ENCODE data around the gene GDF10.

GDF10 gene

DNA sequence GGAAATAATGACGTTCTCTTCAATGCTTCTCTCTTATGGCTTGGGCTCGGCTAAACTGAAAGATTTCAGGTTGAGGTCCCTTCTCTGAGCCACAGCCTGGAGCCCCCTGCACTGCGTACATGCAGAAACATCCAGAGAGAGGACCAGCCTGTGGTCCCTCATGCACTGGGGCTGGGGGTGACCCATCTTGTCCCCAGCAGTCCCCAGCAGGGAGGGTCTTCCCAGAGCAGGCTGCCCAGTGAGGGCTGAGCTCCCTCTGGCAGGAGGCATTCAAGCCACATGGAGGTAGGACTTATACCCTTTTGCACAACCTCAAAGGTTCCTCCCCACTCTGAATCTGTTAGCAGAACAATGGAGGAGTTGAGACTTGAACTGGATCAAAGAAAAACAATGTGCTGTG, 7.4 kb downstream of the GDF10 start:
- no peak for ATAC-seq

GRCh38 chr10:47308775-47309174, 8.8 kb downstream of the GDF10 start:
- no peak for TF ChIP-seq RARB (CRISPR knock-in tag; IDR thresholded peaks at IDR 0.05)
- TF ChIP-seq, protein P1, sequence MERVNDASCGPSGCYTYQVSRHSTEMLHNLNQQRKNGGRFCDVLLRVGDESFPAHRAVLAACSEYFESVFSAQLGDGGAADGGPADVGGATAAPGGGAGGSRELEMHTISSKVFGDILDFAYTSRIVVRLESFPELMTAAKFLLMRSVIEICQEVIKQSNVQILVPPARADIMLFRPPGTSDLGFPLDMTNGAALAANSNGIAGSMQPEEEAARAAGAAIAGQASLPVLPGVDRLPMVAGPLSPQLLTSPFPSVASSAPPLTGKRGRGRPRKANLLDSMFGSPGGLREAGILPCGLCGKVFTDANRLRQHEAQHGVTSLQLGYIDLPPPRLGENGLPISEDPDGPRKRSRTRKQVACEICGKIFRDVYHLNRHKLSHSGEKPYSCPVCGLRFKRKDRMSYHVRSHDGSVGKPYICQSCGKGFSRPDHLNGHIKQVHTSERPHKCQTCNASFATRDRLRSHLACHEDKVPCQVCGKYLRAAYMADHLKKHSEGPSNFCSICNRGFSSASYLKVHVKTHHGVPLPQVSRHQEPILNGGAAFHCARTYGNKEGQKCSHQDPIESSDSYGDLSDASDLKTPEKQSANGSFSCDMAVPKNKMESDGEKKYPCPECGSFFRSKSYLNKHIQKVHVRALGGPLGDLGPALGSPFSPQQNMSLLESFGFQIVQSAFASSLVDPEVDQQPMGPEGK (CRISPR knock-in tag; IDR thresholded peaks at IDR 0.05; ENCODE audit: borderline replicate concordance), result no peak
- no peak for TF ChIP-seq OSR1 (CRISPR knock-in tag; IDR thresholded peaks at IDR 0.05)
- no peak for TF ChIP-seq ZFP3 (CRISPR knock-in tag; IDR thresholded peaks at IDR 0.05)
- no peak for TF ChIP-seq ZC3H10 (CRISPR knock-in tag; IDR thresholded peaks at IDR 0.05)
- no peak for TF ChIP-seq ZFP30 (CRISPR knock-in tag; IDR thresholded peaks at IDR 0.05)
- no peak for TF ChIP-seq CSRNP3 (CRISPR knock-in tag; IDR thresholded peaks at IDR 0.05)
- no peak for TF ChIP-seq ZNF8 (CRISPR knock-in tag; IDR thresholded peaks at IDR 0.05)
- TF ChIP-seq CSDC2 (CRISPR knock-in tag; IDR thresholded peaks at IDR 0.05), result no peak
- no peak for TF ChIP-seq ZNF70 (CRISPR knock-in tag; IDR thresholded peaks at IDR 0.05)
- no peak for TF ChIP-seq PPARA (CRISPR knock-in tag; IDR thresholded peaks at IDR 0.05; ENCODE audit: borderline replicate concordance)
- TF ChIP-seq GLIS3 (CRISPR knock-in tag; IDR thresholded peaks at IDR 0.05), result no peak
- TF ChIP-seq ESRRG (CRISPR knock-in tag; IDR thresholded peaks at IDR 0.05), result no peak
- no peak for TF ChIP-seq BACH2 (CRISPR knock-in tag; IDR thresholded peaks at IDR 0.05; ENCODE audit: borderline replicate concordance)
- TF ChIP-seq, protein P2, sequence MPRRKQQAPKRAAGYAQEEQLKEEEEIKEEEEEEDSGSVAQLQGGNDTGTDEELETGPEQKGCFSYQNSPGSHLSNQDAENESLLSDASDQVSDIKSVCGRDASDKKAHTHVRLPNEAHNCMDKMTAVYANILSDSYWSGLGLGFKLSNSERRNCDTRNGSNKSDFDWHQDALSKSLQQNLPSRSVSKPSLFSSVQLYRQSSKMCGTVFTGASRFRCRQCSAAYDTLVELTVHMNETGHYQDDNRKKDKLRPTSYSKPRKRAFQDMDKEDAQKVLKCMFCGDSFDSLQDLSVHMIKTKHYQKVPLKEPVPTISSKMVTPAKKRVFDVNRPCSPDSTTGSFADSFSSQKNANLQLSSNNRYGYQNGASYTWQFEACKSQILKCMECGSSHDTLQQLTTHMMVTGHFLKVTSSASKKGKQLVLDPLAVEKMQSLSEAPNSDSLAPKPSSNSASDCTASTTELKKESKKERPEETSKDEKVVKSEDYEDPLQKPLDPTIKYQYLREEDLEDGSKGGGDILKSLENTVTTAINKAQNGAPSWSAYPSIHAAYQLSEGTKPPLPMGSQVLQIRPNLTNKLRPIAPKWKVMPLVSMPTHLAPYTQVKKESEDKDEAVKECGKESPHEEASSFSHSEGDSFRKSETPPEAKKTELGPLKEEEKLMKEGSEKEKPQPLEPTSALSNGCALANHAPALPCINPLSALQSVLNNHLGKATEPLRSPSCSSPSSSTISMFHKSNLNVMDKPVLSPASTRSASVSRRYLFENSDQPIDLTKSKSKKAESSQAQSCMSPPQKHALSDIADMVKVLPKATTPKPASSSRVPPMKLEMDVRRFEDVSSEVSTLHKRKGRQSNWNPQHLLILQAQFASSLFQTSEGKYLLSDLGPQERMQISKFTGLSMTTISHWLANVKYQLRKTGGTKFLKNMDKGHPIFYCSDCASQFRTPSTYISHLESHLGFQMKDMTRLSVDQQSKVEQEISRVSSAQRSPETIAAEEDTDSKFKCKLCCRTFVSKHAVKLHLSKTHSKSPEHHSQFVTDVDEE (CRISPR knock-in tag; IDR thresholded peaks at IDR 0.05), result no peak
- TF ChIP-seq ARNTL (CRISPR knock-in tag; IDR thresholded peaks at IDR 0.05; ENCODE audit: borderline replicate concordance, low read depth), result no peak
- ATAC-seq, result no peak

More for the DNA sequence above, 7.4 kb downstream of the GDF10 start:
- no peak for TF ChIP-seq ZNF565 (CRISPR knock-in tag; conservative IDR thresholded peaks at IDR 0.05; ENCODE audit: low read depth)

DNA sequence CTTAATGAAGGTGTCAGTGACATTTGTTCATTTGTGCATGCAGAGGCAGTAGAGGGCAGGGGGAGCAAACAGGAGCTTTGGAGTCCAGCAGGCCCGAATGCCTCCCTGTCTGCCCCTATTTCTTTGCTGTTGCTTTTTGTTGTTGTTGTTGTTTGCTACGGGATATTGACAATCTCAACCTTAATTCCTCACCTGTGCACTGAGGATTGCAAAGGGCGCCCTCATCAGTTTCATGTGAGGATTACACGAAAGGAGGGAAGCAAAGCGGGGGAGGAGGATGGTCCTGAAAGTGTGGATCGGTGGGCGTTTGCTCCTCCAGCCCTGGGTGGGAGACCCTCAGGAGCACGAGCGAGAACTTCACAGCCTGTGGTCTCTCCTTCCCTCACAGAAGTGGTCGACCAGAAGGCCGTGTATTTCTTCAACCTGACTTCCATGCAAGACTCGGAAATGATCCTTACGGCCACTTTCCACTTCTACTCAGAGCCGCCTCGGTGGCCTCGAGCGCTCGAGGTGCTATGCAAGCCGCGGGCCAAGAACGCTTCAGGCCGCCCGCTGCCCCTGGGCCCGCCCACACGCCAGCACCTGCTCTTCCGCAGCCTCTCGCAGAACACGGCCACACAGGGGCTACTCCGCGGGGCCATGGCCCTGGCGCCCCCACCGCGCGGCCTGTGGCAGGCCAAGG, 9.6 kb downstream of the GDF10 start:
- no peak for ATAC-seq
- TF ChIP-seq ISL1 (CRISPR knock-in tag; IDR thresholded peaks at IDR 0.05) (no peak), ZFP30 (CRISPR knock-in tag; IDR thresholded peaks at IDR 0.05) (no peak), ARNTL (CRISPR knock-in tag; IDR thresholded peaks at IDR 0.05; ENCODE audit: borderline replicate concordance, low read depth) (no peak), SNAI2 (CRISPR knock-in tag; IDR thresholded peaks at IDR 0.05) (no peak), TCF4 (CRISPR knock-in tag; IDR thresholded peaks at IDR 0.05; ENCODE audit: borderline replicate concordance) (no peak), ZNF8 (CRISPR knock-in tag; IDR thresholded peaks at IDR 0.05) (no peak), BACH2 (CRISPR knock-in tag; IDR thresholded peaks at IDR 0.05; ENCODE audit: borderline replicate concordance) (no peak), ZNF565 (CRISPR knock-in tag; conservative IDR thresholded peaks at IDR 0.05; ENCODE audit: low read depth) (no peak), RARB (CRISPR knock-in tag; IDR thresholded peaks at IDR 0.05) (no peak)
- TF ChIP-seq, protein P2 (CRISPR knock-in tag; IDR thresholded peaks at IDR 0.05), result no peak
- TF ChIP-seq, protein P1 (CRISPR knock-in tag; IDR thresholded peaks at IDR 0.05; ENCODE audit: borderline replicate concordance), result no peak
